GM19468 (cell line): Measurements from ENCODE around the gene SPATA21.

Experiments
- ATAC-seq: cut with Tn5 transposase; IDR thresholded peaks from one replicate; pipeline ENCODE4 v1.9.1; 2021; ENCODE audit warnings: mild to moderate bottlenecking, moderate library complexity, moderate number of reproducible peaks; ENCODE audit not compliant: unreplicated experiment; ENCODE audit errors: extremely low read depth

SPATA21 gene

DNA sequence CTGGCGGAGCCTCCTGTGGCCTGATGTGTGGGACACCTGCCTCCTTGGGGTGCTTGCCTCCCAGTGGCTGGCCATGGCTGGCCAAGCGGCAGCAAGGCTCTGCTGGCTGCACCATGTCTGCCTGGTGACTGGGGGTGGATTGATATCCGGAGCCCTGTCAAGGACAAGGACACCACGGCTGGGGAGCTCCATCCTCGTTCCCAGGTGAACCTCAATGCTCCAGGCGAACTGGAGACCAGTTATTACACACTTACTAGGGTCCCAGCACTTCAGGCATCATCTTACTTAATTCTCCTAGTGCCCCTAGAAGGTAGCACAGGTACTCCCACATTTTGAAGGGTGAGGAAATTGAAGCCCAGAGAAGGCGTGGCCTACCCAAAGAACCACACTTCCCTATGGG lies 15.2 kb downstream of the SPATA21 start:
- ATAC-seq: no peak

- ATAC-seq: no peak
Observed at GRCh38 chr1:16421201-16421600, 16.0 kb downstream of the SPATA21 start.

GRCh38 chr1:16420424-16421118 lies 16.7 kb downstream of the SPATA21 start:
- ATAC-seq: peak; percentile 89

GRCh38 chr1:16418823-16419425 lies 18.3 kb downstream of the SPATA21 start:
- no peak for ATAC-seq

DNA sequence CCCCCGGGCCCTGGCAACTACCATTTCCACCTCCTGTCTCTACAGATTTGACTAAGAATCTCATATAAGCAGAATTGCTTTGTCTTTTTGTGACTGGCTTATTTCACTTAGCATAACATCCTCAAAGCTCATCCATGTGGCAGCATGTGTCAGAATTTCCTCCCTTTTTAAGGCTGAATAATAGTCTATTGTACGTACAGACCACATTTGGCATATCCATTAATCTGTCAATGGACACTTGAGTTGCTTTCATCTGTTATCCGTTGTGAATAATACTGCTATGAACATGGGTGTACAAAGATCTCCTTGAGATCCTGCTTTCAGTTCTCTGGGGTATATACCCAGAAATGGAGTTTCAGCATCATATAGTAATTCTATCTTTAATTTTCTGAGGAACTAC lies 24.0 kb downstream of the SPATA21 start:
- ATAC-seq: no peak

DNA sequence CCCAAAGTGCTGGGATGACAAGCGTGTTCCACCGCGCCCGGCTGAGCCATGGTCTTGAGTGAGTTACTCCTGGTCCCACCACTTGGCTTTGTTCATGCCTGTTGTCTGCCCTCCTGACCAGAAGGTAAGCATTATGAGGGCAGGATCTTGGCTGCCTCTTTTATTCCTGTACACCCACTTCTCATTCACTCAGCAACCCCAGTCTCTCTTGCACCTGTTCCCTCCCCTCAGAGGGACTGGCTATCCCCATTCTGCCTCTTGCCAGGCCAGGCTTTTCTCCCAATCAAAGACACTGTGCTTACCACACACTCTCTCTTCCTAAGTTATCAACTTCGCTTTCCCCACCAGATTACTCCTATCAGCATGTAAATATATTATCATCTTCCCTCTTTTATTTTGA lies 26.4 kb downstream of the SPATA21 start:
- ATAC-seq: no peak

GRCh38 chr1:16409536-16410152 lies 27.6 kb downstream of the SPATA21 start:
- ATAC-seq: no peak

GRCh38 chr1:16406868-16407267 lies 30.4 kb downstream of the SPATA21 start:
- ATAC-seq: no peak

DNA sequence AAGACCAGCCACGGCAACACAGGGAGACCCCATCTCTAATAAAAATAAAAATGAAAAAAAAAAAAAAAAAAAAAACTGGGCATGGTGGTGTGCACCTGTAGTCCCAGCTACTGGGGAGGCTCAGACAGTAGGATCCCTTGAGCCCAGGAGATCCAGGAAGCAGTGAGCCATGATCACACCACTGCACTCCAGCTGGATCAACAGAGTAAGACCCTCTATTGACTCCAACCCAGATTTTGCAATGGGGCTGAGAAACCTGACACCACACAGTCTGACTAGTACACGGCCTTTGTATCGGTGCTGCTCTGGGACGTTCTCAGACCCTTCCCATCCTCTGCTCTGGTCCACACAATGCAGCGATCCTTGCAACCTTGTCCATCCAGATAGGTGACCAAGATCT lies 31.8 kb downstream of the SPATA21 start:
- ATAC-seq: no peak

DNA sequence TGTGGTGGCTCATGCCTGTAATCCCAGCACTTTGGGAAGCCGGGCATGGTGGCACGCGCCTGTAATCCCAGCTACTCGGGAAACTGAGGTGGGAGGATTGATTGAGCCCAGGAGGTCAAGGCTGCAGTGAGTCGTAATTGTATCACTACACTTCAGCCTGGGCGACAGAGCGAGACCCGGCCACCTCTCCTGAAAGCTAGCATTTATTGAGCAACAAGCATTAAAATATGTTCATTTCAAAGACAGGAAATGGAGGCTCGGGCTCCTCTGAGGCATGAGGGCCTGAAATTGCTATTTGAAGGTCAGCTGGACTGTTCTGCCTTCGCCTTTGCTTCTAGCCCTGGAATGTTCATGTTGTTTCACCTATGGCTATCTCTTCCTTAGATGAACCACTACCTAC lies 34.5 kb downstream of the SPATA21 start:
- ATAC-seq: no peak

DNA sequence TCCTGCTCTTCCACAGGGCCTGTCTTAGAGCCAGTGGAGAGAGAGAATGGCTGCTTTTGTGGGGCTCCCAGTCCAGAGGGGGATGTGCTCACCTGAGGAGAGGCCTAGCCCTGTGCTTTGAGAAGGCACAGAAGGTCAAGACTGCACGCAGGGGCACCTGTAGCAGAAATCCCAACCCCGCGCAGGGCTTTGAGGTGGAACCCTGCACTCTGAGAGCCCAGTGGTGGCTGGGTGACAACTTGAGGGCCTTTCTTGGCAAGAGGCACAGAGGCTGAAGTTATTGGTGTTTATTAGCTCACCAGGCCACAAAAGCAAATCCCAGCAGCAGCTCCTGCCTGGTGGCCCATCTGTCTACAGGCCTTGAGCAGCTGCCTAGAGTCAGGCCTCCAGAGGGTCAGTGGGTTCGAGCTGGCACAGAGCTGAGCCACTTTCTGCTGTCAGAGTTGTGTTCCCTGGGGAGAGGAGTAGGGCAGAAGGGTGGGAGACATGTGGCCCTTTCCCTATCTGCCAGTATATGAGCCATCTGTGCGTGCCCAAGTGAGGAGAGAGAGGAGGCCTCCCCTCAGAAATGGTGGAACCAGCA lies 38.8 kb downstream of the SPATA21 start:
- no peak for ATAC-seq

GRCh38 chr1:16397120-16397519 lies 40.1 kb downstream of the SPATA21 start:
- no peak for ATAC-seq

GRCh38 chr1:16396591-16396990 lies 40.6 kb downstream of the SPATA21 start:
- ATAC-seq: no peak

GRCh38 chr1:16394977-16395376 lies 42.2 kb downstream of the SPATA21 start:
- ATAC-seq: no peak

DNA sequence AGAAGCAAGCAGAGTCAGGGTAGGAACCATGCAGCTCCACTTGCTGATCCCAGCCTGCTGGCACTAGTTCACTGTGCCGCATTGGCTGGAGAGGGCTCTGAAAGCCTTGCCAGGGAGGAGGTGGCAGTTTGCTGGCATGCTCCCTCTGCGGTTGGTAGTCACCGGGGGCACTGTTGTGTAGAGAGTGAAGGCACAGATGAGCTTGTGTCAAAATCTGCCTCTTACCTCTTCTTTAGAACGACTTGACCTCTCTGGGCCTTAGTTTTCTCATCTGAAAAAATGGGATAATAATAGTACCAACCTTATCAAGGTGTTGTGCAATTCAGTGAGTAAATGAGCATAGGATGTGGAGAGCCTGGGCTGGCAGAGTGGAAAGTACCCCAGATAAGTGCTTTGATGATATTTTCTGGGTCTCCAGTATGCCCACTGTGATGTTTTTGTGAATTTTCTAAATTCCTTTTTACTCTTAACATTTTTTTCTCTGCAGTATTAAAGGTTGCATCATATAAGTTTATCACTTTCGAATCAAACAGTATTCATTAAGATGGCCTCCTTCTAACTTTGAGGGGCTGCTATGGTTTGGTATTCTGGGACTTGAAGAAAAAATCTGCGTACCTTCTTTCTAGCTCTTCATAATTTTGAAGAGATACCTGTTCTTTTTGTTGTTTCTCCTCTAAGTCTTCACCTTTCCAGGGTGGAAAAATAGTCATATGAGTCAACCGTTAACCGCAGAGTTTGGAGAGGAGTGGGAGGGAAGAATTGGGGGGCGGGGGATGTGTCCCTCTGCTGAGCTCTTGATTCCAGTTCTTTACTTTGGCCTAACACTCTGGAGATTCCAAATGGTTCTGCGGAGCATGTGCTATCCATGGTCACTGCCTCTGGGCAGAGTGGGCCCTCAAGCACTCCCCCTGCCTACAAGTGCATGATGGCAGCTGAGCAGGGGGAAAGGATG lies 43.4 kb downstream of the SPATA21 start:
- no peak for ATAC-seq

DNA sequence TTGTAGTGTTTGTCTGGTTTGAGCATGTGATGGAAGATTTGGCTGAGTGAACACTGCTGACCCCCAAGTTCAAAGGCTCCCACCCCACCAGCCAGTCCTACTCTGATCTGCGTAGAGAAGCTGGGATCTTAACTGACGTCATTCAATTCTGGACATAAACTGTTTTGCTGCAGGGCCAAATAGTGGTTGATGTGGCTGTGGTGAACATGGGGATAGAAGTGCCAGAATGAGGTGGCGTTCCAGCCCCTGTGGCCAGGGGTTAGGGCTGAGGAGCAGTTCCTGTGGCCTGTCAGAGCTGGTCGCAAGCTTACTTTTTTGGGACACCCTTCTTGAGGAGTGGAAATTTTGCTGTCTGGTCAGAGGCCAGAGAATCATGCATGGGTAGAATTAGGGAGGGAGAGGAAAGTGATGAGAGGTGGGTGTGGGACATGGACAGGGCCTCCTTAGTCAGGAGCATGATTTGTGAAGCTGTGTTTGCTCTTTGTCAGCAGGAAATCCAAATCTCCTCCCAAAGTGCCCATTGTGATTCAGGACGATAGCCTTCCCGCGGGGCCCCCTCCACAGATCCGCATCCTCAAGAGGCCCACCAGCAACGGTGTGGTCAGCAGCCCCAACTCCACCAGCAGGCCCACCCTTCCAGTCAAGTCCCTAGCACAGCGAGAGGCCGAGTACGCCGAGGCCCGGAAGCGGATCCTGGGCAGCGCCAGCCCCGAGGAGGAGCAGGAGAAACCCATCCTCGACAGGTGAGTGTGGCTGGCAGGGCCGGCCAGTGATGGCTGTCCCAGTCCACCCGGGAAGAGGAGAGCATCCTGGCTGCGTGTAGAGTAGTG lies 44.3 kb downstream of the SPATA21 start:
- no peak for ATAC-seq

- no peak for ATAC-seq
Observed at GRCh38 chr1:16391411-16391810, 45.8 kb downstream of the SPATA21 start.

GRCh38 chr1:16387201-16388188 lies 49.7 kb downstream of the SPATA21 start:
- ATAC-seq: no peak
